Panc1 (cell line): Measurements from ENCODE around the gene ZBTB7B. TPM values are rescaled to one million over a fixed set of nuclear protein-coding genes. Genes with fewer than 3 reads are reported as not detected.

Source experiments
- ATAC-seq: fragments of 200-7000 bp; cut with Tn5 transposase; 2 replicates; pipeline ENCODE4 v1.9.1; 2020; ENCODE audit warnings: mild to moderate bottlenecking, moderate library complexity
- BruUV-seq: library from RNA; stranded (reverse); fragments of 400-500 nt; replicated peaks from 2 replicates; lab custom pipeline; 2021; lab: Mats Ljungman, UMichigan
- CTCF ChIA-PET: fragments of 300-600 bp; sonication (Branson Sonifier 250); formaldehyde crosslinking; loops from one replicate; lab custom pipeline; 2022; ENCODE audit warnings: antibody characterized with exemption; lab: Charles Lee
- POLR2A ChIA-PET: fragments of 300-600 bp; sonication (Branson Sonifier 250); formaldehyde crosslinking; loops from one replicate; lab custom pipeline; 2022; ENCODE audit warnings: antibody characterized with exemption; lab: Charles Lee
- DNase-seq: peaks from one replicate; pipeline ENCODE4 v3.0.0-alpha.2; 2010; ENCODE audit warnings: low read depth, low spot score
- H3K27ac ChIP-seq: 2 replicates; pipeline ENCODE4 v1.5.1; 2011; ENCODE audit warnings: mild to moderate bottlenecking, low read length, inconsistent platforms
- H3K27me3 ChIP-seq: fragments of 200-500 bp; sonication (Bioruptor generic); 2 replicates; pipeline ENCODE4 v1.6.0; 2014; ENCODE audit warnings: low read length, inconsistent platforms; ENCODE audit not compliant: control insufficient read depth, insufficient read depth
- H3K36me3 ChIP-seq: fragments of 200-500 bp; sonication (Bioruptor generic); 2 replicates; pipeline ENCODE4 v1.5.1; 2014; ENCODE audit warnings: inconsistent platforms, mild to moderate bottlenecking, low read length, moderate library complexity; ENCODE audit not compliant: control insufficient read depth, insufficient read depth
- H3K4me1 ChIP-seq: 2 replicates; pipeline ENCODE4 v1.5.1; 2011; ENCODE audit warnings: inconsistent platforms, mild to moderate bottlenecking, low read length, moderate library complexity; ENCODE audit not compliant: control insufficient read depth, insufficient read depth
- H3K4me3 ChIP-seq, 2 experiments: 2 replicates each; pipeline ENCODE4 v1.5.1; 2011 to 2012; ENCODE audit warnings: low read depth in 2 of 2, low read length in 2 of 2, mild to moderate bottlenecking in 2 of 2, inconsistent platforms in 1 of 2, moderate library complexity in 1 of 2
- H3K9me3 ChIP-seq: fragments of 200-500 bp; sonication (Bioruptor generic); 2 replicates; pipeline ENCODE4 v1.5.1; 2014; ENCODE audit warnings: low read depth, mild to moderate bottlenecking, inconsistent platforms, low read length, moderate library complexity; ENCODE audit not compliant: control insufficient read depth, insufficient read depth
- CTCF ChIP-seq: fragments of 450-650 bp; IDR thresholded peaks from 2 replicates; pipeline ENCODE4 v1.5.1; 2017; ENCODE audit warnings: mild to moderate bottlenecking
- POLR2AphosphoS5 ChIP-seq: IDR thresholded peaks from 2 replicates; pipeline ENCODE4 v1.6.1; 2012; ENCODE audit warnings: mild to moderate bottlenecking, low read depth, low read length, moderate library complexity
- SIN3A ChIP-seq: IDR thresholded peaks from 2 replicates; pipeline ENCODE4 v1.6.1; 2012; ENCODE audit warnings: low read depth, mild to moderate bottlenecking, low read length, moderate library complexity, borderline replicate concordance; ENCODE audit not compliant: insufficient read depth
- TCF7L2 ChIP-seq: IDR thresholded peaks from 2 replicates; pipeline ENCODE4 v1.6.1; 2011; ENCODE audit warnings: mild to moderate bottlenecking, low read depth, low read length, inconsistent platforms
- in situ Hi-C: cut with HindIII; loops from 2 replicates; pipeline ENCODE4 v1.10.0; 2016; ENCODE audit warnings: low sequenced_read_pairs, low pct_unique_long_range_greater_than_20kb
- intact Hi-C: fragments of 100-400 bp; cut with micrococcal nuclease; formaldehyde crosslinking; loops from one replicate; pipeline ENCODE4 v1.10.0; 2022; ENCODE audit not compliant: unreplicated experiment
- total RNA-seq: library from RNA; stranded (reverse); gene quantifications from one replicate; pipeline ENCODE4 v1.2.1, GENCODE V29; 2021; ENCODE audit not compliant: unreplicated experiment
- TF ChIP-seq, protein P1 (sequence below), 2 experiments: IDR thresholded peaks; 2 replicates each; pipeline ENCODE4 v1.6.1; 2011 to 2012; ENCODE audit warnings: low read depth in 2 of 2, control low read depth in 1 of 2, low read length in 1 of 2, mild to moderate bottlenecking in 1 of 2, moderate library complexity in 1 of 2; ENCODE audit not compliant: insufficient read depth in 1 of 2

Gene ZBTB7B
- total RNA-seq, 1 experiment from 2014 or later, result 55.8 TPM

DNA sequence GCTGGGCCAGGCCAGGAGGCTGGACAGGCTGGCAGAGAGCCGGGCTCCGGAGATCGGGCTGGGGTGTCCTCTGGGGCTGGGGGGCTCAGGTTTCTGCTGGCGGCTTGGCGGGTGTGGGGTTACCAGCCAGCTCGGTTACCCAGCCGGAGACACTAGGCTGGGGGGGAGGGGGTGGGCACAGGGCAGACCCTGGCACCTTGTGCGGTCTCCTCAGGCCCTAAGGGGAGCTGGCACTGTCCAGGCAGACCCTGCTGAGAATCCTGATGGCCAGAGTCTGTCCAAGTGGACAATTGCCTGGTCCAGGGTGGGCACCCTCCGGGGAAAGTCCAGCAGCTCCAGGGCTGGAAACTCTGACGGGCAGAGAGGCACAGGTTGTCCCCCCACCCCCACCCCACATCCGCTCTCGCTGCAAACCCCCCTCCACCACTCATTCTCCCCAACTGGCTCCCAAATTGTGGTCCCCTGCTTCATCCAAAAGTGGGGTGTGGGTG lies 6.7 kb downstream of the ZBTB7B start:
- DNase-seq, result no peak
- Histone ChIP-seq H3K36me3 (0 out of 2 replicates have a peak, but pooled peaks cover 2% of the 10 kb centered on the region), H3K9me3 (no peaks in the 10 kb centered on the region), H3K27me3 (no peaks in the 10 kb centered on the region), H3K27ac (no peak overlapping the region), H3K4me1 (peaks cover 54% of the 10 kb centered on the region), H3K4me3 (no peak overlapping the region)
- POLR2A ChIA-PET, result interaction anchor here (0.6 kb wide), 1 partner anchor 55 kb away, joined by 8 read pairs; no protein-coding TSS in a partner anchor
- BruUV-seq, result no TSS peak
- ATAC-seq, result no peak
- in situ Hi-C loops, result no loop called here
- no peak for TF ChIP-seq TCF7L2
- CTCF ChIA-PET, result no interaction called here
- intact Hi-C loops, result no loop called here

- H3K4me1 ChIP-seq, result peaks cover 49% of the 10 kb centered on the region
- CTCF ChIA-PET, result no interaction called here
- ATAC-seq (no peak), DNase-seq (no peak)
- H3K27me3 ChIP-seq, result no peaks in the 10 kb centered on the region
- TF ChIP-seq, protein P1, sequence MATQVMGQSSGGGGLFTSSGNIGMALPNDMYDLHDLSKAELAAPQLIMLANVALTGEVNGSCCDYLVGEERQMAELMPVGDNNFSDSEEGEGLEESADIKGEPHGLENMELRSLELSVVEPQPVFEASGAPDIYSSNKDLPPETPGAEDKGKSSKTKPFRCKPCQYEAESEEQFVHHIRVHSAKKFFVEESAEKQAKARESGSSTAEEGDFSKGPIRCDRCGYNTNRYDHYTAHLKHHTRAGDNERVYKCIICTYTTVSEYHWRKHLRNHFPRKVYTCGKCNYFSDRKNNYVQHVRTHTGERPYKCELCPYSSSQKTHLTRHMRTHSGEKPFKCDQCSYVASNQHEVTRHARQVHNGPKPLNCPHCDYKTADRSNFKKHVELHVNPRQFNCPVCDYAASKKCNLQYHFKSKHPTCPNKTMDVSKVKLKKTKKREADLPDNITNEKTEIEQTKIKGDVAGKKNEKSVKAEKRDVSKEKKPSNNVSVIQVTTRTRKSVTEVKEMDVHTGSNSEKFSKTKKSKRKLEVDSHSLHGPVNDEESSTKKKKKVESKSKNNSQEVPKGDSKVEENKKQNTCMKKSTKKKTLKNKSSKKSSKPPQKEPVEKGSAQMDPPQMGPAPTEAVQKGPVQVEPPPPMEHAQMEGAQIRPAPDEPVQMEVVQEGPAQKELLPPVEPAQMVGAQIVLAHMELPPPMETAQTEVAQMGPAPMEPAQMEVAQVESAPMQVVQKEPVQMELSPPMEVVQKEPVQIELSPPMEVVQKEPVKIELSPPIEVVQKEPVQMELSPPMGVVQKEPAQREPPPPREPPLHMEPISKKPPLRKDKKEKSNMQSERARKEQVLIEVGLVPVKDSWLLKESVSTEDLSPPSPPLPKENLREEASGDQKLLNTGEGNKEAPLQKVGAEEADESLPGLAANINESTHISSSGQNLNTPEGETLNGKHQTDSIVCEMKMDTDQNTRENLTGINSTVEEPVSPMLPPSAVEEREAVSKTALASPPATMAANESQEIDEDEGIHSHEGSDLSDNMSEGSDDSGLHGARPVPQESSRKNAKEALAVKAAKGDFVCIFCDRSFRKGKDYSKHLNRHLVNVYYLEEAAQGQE (IDR thresholded peaks at IDR 0.05; ENCODE audit: insufficient read depth in 1 of 2, low read depth in 2 of 2, low read length in 1 of 2), result no peak
- TF ChIP-seq POLR2AphosphoS5 (no peak), CTCF (no peak), TCF7L2 (no peak), SIN3A (no peak)
- H3K27ac ChIP-seq, result no peak overlapping the region
- BruUV-seq, result no TSS peak
- intact Hi-C loops (no loop called here), in situ Hi-C loops (no loop called here)
- H3K36me3 ChIP-seq, result 0 out of 2 replicates have a peak, but pooled peaks cover 4% of the 10 kb centered on the region
- H3K9me3 ChIP-seq, result no peaks in the 10 kb centered on the region
- POLR2A ChIA-PET, result no interaction called here
- no peak overlapping the region for H3K4me3 ChIP-seq
These were observed 7.1 kb downstream of the ZBTB7B start for GRCh38 chr1:155009742-155010141.

DNA sequence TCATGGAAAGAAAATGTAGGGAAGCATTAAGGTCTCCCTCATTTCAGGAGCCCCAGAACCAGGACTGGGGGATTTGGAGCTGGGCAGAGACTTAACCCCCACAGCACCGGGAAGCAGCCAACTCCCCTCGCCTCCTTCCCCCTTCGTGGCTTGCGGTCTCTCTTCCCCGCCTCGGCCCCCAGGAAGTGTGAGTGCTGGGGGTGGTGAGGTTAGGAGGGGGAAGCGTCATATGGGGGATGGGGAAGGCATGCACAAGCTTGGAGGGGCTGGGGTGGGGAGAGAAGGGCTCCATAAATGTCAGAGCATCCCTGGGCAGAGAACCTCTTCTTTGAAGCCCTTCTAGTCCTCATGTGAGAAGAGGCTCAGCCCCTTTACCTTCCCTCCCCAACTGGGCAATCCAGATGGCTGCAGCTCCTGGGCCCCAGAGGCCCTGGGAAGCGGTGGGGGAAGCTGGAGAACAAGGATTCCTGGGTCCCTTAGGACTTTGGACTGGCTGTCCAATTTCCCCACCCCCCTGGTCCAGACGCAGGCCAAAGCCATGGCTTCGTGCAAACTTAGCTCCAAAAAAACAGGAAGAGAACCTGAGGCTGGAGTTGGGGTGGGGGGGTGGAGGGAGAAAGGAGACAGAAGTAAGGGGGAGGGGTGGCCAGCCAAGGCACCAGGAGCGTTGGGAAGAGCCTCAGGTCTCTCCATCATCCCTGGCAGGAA lies 7.8 kb downstream of the ZBTB7B start:
- TF ChIP-seq, protein P1 (IDR thresholded peaks at IDR 0.05; ENCODE audit: insufficient read depth in 1 of 2, low read depth in 2 of 2, low read length in 1 of 2), result no peak
- no peak for TF ChIP-seq TCF7L2
- TF ChIP-seq POLR2AphosphoS5, result no peak
- no peak for TF ChIP-seq CTCF
- no peak for TF ChIP-seq SIN3A
- BruUV-seq, result no TSS peak
- CTCF ChIA-PET, result interaction anchor here (0.6 kb wide), 1 partner anchor 24 kb away, joined by 7 read pairs; no protein-coding TSS in a partner anchor

More for the DNA sequence above, 7.8 kb downstream of the ZBTB7B start:
- ATAC-seq (no peak), DNase-seq (no peak)
- intact Hi-C loops, result no loop called here
- H3K27ac ChIP-seq, result no peak overlapping the region
- no peak overlapping the region for H3K4me3 ChIP-seq
- POLR2A ChIA-PET, result interaction anchor here (0.6 kb wide), 1 partner anchor 66 kb away, joined by 3 read pairs; no protein-coding TSS in a partner anchor
- 0 out of 2 replicates have a peak, but pooled peaks cover 4% of the 10 kb centered on the region for H3K36me3 ChIP-seq
- H3K9me3 ChIP-seq, result no peaks in the 10 kb centered on the region
- peaks cover 44% of the 10 kb centered on the region for H3K4me1 ChIP-seq
- in situ Hi-C loops, result no loop called here
- H3K27me3 ChIP-seq, result no peaks in the 10 kb centered on the region
